Stimulated activated CD8-positive, alpha-beta memory T cell treated with anti-CD3 and anti-CD28 coated beads, Interleukin-4, amount 100 ng/mL, for 4 hours (primary cell): ENCODE data around the gene SHC1.

ENCODE experiments used
- DNase-seq, 2 donors: peaks; one replicate each; pipeline ENCODE4 v3.0.0-alpha.2; 2020; ENCODE audit warnings: low read depth in 2 of 2, low spot score in 1 of 2

SHC1 gene

GRCh38 chr1:154940651-154941194, 29.8 kb downstream of the SHC1 start:
- no peak for DNase-seq

- no peak for DNase-seq
Observed at GRCh38 chr1:154940213-154940560, 30.4 kb downstream of the SHC1 start.

DNA sequence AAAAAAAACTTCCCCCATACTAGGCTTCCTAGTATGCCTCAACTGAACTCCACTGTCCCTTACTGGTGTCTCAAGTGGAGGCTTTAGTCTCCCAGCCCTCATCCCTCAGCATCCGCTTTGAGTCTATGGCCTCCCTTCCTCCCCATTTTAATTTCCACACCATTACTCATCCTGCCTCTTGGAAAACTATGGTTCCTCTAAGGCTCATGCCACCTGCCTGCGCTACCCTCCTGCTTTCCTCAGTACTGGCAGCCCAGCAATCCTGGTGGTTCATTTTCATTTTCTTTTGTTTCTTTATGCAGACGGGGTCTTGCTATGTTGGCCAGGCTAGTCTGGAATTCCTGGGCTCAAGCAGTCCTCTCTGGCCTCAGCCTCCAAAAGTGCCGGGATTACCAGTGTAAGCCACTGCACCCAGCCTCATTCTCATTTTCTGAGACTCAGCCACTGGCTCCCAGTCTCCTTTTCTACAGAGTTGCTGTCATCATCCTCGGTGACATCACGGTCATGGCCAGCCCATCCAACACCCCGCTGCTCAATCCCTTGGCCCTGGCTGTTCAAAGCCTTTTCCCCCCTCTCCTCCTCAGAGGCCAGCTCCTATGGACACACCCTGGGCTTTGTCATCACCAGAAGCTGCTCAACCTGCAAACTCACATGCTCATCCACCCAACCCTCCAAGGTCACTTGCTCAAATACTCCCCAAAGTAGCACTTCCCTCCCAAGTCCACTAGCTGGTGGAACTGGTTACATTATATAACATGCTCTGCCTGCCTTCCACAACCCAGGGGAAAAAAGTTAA, 31.7 kb downstream of the SHC1 start:
- no peak for DNase-seq

DNA sequence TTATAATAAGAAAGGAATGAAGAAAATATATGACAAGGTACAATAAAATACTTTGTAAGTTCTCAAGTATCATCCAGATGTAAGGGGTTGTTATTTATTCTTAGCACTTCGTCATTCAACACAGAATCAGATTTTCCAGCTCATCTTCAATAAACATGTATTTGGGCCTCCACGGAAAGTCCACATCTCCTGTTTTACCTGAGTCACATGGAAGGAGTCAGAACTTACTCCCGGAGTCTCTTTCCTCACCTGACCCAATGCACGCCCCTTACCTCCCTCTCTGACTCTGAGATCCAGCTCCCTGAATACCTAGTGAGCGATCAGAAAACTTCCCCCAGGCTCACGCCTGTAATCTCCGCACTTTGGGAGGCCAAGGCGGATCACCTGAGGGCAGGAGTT, 32.6 kb downstream of the SHC1 start:
- no peak for DNase-seq

DNA sequence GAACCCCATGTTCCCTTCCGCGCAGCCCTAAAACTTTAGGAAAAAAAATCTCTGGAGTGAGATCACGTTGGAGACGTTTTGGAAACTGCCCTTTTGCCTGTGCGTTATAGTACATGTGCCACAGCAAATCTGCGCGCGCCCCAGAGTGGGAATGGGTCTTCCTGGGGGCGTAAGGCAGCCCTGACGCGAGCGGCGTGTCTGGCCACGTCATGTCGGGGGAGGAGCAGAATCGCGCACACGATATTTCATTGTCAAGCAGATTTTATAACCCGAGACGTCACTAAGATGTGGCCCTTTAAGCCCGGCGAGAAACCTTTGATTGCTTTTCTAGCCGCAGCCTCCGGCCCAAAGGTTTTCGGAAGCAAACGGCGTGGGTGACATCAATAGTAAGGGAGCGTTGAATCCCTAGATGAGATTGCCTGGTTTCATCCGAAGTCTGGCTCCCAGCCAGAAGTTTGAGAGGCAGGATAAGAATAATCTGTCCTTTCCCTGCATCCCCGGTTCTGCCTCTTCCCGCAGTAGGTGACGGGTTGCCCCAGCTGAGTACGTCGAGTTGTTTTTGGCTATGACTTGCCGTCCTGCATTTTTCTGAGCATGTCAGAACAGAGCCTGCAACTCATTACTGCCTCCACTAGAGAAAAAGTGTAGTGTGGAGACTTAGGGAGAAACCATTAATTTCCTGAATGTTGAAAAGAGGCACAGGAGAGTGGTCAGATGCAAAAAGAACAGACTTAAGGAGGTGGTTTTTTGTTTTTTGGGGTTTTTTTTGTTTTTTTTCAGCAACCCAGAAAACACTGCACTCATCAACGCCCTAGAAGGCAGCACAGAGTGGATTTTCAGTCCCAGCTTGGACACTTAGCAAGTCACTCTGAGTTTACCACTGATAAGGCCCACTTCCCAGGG, 33.2 kb downstream of the SHC1 start:
- DNase-seq = peak; percentile 70 to 79

- DNase-seq = peak; percentile 91 to 94
Observed at GRCh38 chr1:154936555-154937084, 33.9 kb downstream of the SHC1 start, which contains the start of gene PMVK. Gene PMVK, minus strand, starts transcription at chr1:154936719. Its CDS starts 34 bp downstream, at chr1:154936685.

- DNase-seq = no peak
Observed at GRCh38 chr1:154935749-154936554, 34.6 kb downstream of the SHC1 start.

GRCh38 chr1:154934358-154934948, 36.1 kb downstream of the SHC1 start:
- no peak for DNase-seq

- DNase-seq = no peak
Observed at GRCh38 chr1:154931940-154932487, 38.5 kb downstream of the SHC1 start.

DNA sequence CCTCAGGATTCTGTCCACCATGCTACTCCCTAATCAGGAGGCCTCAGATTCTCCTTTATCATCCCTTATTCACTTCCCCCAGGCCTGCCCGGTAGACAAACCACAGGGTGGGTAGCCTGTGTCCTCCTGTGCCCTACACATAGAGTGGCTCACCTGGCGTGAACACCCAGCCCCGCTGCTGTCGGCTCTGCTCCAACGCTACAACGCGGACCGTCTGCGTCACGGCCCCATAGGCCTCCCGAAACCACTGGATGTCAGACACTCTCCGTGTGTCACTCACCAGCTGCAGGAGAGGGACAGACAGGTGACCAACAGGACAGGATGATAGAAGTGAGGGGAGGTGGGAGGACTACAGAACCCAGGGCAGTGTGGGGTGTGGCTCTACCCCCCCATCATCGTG, 44.3 kb downstream of the SHC1 start:
- no peak for DNase-seq

DNA sequence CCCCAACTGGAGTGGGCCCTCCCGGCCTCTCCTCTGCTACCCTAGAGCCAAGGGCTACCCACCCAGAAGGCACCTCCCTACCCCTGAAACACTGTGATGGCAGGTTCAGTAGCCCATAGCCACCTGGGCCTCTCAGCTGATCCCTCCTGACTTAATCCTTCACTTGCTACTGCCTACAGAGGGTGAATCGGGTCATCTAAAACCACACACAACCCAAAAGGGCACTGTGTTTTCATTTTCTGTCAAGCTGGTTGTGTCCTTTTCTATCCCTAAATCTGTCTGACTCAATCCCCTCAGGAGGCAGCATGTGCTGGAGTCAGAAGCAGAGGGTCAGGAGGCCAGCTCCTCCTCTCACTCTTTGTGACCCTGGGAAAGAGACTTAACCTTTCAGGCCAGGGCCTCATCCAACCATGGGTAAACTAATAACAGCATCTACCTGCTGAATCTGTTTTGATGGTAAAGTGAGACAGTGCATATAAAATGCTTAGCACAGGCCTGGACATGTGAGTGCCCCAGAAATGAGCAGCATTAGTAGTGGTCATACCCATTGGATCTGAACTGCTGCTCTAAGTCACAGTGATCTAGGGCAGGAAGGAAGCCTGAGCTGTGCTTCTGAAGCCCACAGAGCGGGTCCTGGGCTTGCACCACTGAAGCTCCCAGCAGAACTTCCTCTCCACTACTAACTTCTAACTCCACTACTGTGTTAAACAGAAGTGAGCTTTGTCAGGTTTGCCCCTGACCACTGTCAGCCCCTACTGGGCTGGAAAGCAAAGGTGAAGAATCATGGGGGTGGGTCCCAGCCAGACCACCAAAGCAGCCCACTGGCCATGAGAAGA, 45.0 kb downstream of the SHC1 start:
- no peak for DNase-seq

GRCh38 chr1:154923695-154924094, 46.9 kb downstream of the SHC1 start:
- DNase-seq = no peak

- no peak for DNase-seq
Observed at GRCh38 chr1:154913273-154913672, 57.3 kb downstream of the SHC1 start.

DNA sequence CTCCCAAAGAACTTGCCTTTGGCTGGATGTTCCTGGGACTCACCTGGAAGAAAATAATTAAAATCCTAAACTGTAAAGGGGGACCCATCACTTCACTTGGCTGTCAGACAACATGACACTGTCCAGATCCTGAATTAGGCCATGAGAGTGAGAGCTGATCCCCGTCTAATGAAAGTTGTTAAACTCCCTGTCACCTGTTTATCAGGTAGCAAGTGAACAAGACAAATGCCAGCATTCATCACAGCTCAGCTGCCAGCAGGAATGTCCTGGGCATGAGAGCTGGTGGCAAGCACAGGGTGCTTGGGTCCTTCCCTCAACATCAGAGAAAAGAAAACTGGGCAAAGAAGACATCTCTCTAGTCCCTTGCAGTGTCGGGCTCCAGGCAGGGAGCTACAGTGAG, 57.8 kb downstream of the SHC1 start:
- no peak for DNase-seq
